Dermis blood vessel endothelial cell (primary cell): ENCODE measurements around the gene DYNLT1. TPM values are rescaled to one million over a fixed set of nuclear protein-coding genes. Genes with fewer than 3 reads are reported as not detected.
"Not testable (repeated sequence)": the region's sequence is repeated elsewhere in the genome, so short reads cannot be mapped to it uniquely, and the experiment has no call there.

Experiments used
- DNase-seq: peaks from one replicate; pipeline ENCODE4 v3.0.0; 2010
- total RNA-seq: library from RNA; depleted of rRNA; stranded (reverse); fragments of >200 nt; gene quantifications from 2 replicates; pipeline ENCODE4 v1.2.3, GENCODE V29; 2014

Gene DYNLT1
- total RNA-seq, 1 donor from 2014 or later: 80.2 TPM

DNA sequence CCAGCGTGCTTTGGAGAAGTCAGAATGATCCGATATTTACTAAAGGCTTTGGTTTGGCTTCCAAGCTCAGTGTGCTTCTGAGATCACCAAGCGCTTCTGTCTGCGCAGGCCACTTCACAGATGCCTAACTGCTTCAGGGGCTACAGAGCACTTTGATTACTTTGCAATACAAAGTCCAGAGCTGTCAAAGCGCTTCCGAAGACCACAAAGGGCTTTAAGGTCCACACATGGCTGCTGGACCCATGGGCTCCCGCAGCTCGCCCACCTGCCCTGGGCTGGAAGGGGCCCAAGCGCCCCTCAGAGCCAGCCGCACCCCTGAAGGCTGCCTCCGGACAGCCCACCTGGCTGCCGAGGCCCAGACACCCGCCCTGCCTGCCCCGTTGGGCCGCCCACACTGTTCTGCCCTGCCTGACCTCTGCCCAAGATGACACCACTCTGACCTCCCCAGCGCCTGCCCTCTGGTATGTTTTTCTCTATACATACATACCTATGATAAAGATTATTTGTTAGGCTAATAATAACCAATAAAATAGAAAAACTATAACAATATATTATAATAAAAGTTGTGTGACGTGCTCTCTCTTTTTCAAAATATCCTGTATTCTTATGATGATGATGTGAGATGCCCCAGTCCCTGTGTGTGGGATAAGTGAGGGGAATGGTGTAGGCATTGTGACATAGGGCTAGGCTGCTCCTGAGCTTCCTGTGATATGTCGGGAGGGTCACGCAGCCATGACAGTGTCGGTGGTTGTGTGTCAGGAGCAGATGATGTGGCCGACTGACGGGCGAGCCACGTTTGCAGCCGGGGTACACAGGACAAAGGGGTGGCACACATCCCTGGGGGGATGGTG is 22.6 kb downstream of the DYNLT1 start:
- DNase-seq: no peak

DNA sequence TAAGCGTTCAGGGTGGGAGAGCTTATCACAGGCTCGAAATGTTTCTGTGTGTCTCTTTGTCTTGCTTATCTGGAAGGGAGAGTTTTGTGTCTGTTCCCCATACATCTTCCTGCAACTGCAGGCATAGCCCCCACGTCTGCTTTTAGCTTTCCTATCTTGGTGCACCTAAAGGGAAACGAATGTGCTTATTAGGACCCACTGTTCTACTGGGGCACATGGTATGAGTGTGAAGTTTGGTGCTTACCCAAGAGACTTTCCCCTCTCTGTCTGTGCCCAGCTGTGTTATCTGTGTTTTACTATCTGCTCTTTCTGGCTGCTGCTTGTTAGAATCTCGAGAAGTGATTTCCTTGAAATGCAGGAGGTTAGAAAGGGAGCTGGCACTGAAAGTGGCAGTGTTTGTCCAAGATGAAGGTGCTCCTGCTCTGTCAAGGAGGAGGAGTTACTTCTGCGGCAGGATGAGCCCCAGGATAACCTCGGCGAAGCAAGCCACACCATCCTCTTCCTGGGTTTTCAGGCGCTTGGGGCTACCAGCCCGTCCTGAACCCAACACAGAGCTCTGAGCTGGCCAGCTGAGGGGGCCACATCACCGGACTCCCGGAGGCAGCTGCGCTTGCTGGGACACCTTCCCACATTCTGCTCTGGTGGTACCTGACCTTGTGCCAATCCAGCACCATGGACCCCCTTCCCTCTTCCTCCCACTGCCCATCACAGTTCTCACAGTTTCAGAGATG is 23.4 kb downstream of the DYNLT1 start:
- DNase-seq: no peak

DNA sequence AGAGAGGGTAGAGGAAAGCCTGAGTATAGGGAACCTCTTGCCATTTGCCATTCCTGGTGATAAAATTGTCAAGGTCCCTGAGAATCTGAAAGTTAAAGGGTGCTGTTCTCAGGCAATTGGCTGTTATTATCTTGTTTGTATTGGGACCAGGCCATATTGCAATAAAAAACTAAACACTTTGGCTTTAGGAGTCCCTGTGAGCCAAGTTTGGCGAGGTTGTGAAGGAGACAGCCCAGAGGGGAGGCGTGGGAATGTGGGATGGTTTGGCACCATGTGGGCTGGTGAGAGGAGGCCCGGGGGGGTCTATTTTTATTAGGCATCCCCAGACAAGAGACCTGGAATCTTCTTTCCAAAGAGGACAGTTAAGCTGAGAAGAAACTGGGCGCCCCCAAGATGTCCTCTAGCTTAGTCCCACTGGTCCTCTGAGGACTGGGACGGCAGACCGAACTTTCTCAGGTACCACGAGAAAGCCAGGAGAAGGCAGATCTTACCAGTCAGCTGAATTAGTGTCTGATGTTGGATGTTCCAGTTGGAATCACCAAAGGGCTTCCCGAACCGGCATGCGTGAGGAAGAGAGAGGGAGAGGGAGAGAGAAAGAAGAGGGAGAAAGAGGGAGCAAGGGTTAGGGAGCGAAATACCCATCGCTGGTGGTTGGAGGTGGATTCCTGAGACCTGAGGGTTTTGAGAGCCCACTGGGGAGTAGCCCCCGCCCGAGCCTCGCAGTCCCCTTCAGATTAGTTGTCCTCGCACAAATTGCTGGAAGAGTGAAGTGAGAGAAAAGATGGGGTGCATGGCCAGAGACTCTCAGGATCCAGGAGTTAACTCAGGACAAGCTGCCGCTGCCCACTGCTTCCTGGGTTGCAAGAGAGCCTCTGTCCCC is 24.4 kb downstream of the DYNLT1 start:
- DNase-seq: no peak

DNA sequence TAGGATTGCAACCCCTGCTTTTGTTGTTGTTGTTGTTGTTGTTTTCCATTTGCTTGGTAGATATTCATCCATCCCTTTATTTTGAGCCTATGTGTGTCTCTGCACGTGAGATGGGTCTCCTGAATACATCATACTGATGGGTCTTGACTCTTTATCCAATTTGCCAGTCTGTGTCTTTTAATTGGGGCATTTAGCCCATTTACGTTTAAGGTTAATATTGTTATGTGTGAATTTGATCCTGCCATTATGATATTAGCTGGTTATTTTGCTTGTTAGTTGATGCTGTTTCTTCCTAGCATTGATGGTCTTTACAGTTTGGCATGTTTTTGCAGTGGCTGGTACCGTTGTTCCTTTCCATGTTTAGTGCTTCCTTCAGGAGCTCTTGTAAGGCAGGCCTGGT is 26.3 kb downstream of the DYNLT1 start:
- not testable (repeated sequence) for DNase-seq

- not testable (repeated sequence) for DNase-seq
Observed at GRCh38 chr6:158614606-158615005, 29.9 kb downstream of the DYNLT1 start.

GRCh38 chr6:158611541-158612370 is 32.8 kb downstream of the DYNLT1 start:
- DNase-seq: no peak

DNA sequence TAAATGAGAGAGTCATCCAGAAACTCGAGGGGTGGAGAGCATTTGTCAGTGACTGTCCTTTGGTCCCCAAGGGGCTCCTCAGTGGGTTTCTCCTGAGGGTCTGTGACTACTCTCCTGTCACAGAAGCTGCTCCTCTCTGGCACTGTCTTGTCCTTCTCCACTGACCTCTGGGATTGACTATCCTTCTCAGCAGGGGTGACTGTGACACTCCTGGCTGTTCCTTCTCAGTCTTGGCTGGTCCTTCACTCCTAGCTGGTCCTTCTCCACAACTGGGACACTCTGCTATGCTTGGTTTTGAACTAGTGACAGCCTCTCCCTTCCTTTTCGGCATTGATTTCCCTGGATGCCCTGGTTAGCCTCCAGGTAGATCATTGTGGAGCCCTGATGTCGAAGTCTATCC is 33.5 kb downstream of the DYNLT1 start:
- no peak for DNase-seq

DNA sequence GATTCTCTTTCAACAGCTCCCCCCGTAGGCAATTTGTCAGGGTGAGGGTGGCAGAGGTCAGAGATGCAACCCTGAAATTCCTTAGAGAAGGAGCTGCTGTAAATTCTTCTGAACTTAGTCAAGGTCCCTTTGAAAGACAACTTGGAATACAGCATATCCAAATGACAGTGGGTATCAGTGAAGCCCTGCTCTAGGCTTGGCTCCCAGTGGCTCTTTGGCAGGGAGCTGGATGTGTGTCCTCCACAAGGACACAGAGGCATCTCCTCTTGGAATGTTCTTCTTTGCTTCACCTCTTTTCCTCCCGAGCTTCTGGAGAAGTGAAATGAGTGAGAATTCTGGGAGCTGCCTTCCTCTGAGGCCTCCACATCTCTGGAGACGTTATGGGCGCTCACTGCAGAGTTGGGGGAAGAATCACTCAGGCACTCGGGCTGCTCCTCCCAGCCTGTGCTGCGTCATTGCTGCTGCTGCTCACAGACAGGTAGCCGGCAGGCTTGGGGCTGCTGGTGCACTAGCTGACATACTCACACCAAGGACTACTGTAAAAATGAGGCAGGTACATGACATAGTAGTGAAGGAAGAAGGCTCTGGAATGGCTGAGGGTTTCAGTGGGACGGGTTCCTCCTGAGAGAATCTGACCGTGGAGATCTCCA is 34.1 kb downstream of the DYNLT1 start:
- DNase-seq: no peak

DNA sequence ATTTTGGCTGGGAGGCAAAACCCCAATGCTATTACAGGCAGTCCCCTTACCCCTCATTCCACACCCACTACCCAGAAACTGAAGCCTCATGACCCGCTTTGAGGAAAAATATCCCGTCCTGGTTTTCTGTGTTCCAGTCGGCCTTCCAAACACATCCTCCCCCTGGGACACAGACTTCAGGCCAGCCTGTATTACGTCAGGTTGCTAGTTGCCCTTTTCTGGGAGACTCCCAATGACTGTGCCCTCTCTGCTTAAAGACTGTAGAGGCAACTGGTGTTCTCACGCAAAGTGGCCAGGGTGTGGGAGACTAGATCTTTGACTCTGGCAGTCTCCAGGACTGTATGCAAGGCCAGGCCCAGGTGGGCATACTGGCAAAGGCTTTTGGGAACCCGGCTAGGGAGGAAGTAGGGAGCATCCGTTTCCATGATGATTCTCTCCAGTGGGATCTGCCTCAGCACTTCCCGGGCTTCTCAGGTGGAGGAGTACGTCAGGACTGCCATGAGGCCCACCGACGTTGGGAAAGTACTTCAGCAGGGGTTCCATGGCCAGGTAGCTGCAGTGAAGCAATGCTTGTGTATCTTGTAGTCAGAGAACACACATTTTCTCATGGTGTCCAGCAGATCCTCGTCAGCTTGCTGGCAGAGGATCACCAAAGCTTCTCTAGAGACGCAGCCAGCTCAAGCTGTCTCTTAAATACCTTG is 34.9 kb downstream of the DYNLT1 start:
- no peak for DNase-seq

DNA sequence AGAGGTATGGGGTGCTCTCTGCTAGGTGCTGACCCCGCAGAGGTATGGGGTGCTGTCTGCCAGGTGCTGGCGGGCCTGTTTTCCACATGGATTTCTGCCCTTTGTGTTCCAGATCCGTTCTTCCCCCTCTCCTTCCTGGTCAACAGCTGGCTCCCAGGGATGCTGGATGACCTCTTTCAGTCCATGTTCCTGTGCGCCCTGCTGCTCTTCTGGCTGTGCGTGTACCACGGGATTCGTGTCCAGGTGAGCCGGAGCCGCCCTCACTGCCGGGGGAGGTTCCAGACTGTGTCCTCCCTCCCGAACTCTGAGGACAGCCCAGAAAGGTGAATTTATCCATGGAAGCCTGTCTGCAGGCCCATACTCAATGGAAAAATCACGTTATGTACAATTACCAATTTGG is 36.3 kb downstream of the DYNLT1 start:
- DNase-seq: no peak

DNA sequence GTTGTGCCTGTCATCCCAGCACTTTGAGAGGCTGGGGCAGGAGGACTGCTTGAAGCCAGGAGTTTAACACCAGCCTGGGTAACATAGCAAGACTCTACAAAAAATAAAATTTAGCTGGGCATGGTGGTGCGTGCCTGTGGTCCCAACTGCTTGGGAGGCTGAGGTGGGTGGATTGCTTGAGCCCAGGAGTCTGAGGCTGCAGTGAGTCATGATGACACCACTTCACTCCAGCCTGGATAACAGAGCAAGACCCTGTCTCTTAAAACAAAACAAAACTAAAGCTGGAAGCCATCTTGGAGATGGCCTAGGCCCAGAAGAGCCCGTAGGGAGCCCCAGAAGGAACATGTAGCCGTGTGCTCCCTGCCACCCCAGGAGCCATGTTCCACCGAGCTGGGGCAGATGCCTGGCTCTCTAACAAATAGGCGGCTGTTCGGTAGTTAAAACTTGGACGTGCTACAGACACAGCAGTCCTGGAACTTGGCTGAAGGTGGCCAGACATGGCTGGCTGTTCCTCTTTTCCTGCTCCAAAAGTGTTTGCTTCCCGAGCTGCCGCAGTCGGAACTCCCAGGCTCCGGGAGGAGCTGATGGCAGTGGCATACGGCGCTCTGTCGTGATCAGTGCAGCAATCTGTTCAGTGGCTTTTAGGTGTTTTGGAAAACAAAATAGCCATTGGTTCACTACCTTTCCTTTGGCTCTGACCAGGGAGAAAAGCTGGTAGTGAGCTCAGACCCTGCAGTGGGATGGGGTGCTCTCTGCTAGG is 37.0 kb downstream of the DYNLT1 start:
- no peak for DNase-seq

DNA sequence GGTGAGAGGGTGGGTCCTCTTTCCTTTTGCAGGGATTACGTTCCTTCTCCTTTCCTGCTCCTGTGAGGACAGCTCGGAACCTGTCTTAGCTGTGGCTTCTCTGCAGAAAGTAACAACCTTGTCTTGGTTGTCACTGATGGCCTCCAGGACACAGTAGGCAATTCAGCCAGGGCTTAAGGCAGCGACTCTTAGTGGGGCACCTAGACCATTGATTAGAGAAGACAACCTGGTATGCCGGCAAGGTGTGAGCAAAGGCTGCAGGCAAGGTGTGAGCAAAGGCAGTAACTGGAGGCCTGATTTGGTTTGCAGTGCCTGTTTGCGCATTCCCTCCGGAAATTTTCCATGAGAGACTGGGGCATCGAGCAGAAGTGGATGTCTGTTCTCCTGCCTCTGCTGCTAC is 37.6 kb downstream of the DYNLT1 start:
- no peak for DNase-seq

DNA sequence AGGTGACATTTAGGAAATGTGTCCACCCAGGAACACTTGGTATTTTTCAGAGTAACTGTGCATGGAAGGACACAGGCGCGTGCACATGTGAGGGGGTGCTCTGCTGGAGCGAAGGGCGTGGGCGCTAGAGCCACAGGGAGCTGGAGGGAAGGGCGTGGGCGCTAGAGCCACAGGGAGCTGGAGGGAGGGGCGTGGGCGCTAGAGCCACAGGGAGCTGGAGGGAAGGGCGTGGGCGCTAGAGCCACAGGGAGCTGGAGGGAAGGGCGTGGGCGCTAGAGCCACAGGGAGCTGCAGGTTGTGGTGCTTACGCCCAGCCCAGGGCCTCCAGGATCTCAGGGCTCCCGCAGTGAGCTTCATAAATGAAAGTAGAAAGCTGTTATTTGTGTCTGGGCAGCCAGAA is 38.5 kb downstream of the DYNLT1 start:
- DNase-seq: not testable (repeated sequence)

- DNase-seq: peak; percentile 90
Observed at GRCh38 chr6:158605266-158605878, 39.2 kb downstream of the DYNLT1 start.

DNA sequence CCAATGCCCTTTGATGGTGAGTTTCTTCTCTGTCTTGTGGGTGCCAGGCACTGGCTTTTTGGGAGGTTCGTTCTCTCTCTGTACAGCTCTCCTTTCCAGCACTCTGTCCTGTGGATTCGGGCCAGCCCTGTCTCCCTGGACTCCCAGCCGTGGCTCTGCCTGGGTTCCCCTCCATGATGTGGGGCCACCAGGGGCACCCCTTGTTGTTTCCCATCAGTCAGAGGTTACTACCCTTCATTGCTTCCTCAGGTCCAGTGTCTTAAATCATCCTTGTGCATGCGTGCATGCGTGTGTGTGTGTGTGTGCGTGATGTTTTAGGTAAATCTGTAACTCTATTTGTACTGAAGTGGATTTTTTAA is 40.5 kb downstream of the DYNLT1 start:
- no peak for DNase-seq

DNA sequence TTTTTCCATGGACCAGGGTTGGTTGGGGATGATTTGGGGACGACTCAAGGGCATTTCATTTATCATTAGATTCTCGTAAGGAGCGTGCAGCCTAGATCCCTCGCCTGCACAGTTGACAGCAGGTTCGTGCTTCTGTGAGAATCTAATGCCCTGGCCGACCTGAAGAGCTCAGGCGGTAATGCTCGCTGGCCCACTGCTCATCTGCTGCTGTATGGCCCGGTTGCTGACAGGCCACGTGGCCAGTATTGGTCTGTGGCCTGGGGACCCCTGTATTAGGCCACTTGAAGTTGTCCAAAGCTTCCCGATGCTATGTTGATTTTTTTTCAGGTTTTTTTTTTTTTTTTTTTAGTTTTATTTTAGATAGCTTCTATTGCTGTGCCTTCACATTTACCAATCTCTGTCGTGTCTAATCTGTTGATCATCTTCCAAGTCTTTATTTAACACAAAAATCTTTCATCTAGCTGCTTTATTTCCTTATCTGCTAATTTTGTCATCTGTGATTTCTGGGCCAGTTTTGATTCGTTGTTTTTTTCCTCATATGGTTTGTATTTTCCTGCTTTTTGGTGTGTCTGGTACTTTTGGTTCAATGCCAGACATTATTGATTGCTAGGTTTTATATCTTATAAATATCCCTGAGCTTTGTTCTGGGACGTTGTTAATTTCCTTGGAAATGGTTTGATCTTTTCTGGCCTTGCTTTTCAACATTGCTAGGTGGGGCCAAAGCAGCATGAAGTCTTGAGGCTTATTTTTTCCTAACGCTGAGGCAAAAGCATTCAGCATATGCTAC is 41.1 kb downstream of the DYNLT1 start:
- no peak for DNase-seq

DNA sequence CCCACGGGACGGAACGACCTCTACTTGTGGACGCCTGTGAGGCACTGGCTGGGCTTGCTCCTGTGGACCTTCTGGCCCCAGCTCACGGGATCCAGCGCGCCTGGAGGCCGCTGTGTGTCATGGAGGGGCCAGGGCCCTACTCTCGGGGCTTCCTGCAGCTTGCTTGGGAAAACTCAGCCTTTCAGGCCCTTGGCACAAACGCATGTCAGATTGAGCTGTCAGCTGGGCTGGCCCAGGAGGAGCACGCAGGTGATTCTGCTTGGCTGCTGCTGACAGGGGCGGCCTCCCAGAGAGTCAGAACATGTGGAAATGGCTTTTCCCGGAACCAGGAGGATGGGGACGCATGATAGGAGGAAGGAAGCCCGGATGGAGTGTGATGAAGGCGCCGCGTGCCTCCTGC is 44.9 kb downstream of the DYNLT1 start:
- DNase-seq: no peak

- no peak for DNase-seq
Observed at GRCh38 chr6:158597565-158597964, 47.0 kb downstream of the DYNLT1 start.

GRCh38 chr6:158596861-158597260 is 47.7 kb downstream of the DYNLT1 start:
- DNase-seq: no peak
